HG03520 (cell line): Measurements from ENCODE around the gene OR52K2.
"Not testable (repeated sequence)": the region's sequence is repeated elsewhere in the genome, so short reads cannot be mapped to it uniquely, and the experiment has no call there.

Experiments
- ATAC-seq: cut with Tn5 transposase; IDR thresholded peaks from one replicate; pipeline ENCODE4 v1.9.1; 2021; ENCODE audit warnings: mild to moderate bottlenecking, moderate library complexity; ENCODE audit not compliant: unreplicated experiment

Gene OR52K2

DNA sequence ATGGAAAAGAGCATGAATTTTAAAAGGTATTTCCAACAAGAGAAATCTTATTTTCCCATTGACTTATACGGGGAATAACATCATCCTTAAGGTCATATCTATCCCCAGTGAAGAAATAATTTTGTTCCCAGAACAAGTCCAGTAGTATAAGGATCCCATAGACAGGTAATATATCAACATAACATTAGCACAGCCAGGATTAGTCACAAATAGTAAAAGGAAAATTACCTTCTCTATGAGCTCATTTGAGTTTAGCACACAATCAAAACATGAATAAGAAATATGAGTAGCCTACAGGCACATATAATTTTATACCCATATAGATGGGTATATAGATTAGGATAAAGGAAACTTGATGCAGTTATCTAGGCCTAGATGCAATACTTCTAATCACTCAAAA lies 30.5 kb downstream of the OR52K2 start:
- no peak for ATAC-seq

DNA sequence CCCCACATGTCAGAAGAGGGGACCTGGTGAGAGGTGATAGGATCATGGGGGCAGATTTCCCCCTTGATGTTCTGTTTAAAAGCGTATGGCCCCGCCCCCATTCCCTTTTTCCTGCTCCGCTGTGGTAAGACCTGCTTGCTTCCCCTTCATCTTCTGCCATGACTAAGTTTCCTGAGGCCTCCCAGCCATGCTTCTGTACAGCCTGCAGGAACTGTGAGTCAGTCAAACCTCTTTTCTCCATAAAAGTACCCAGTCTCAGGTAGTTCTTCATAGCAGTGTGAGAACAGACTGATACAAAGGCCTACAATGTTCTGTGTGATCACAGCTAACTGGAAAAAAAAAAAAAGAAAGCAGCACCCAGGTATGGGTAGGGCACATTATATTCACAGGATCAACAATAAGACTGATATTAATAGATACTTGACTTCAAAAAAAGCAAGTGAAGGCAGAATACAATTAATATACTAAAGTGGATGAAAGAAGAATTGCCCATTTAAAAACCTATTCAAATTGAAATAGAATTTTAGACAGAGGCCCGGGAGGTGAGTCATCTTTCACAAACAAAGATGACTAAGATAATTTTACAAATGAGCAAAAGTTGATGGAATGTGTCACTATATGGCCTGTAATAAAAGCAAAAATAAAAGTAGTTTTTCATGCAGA lies 31.6 kb downstream of the OR52K2 start:
- no peak for ATAC-seq

DNA sequence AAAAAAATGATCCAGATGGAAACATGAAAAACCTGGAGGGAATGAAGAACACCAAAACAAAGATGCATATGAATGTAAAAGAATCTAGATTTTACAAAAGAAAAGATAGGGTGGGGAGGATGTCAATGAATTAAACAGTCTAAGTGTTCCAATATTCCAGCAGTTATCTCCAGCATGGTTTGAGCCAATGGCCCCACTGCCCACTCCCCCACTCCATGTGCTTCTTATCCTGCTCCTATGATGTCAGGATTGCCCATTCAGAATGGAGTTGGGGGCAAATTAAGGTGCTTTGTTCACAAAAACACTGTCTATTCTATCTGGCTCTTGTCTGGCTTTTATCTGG lies 32.1 kb downstream of the OR52K2 start:
- no peak for ATAC-seq

DNA sequence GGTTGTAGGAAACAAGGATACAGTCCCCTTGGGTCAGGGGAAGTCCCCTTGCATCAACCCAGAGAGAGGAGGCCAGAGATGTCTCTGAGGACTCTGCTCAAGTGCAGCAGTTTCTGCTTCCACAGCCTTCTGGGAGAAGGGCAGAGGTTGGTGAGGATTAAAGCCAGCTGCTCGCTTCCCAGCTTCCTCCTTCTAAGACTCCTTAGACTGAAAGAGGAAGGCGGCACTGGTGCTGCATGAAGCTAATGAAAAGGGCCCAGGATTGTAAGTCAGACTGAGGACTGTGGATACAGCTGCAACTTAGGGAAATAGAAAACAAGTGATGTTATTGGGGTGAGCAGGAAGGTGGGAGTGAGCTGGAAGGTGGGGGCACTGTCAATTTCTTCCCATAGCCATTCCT lies 33.4 kb downstream of the OR52K2 start, which contains the start of gene OR52K1:
Gene OR52K1, plus strand, starts transcription at position 202 of the 400 bp plus-strand sequence. CDS start 6,255 bp downstream, outside the sequence.
- no peak for ATAC-seq

DNA sequence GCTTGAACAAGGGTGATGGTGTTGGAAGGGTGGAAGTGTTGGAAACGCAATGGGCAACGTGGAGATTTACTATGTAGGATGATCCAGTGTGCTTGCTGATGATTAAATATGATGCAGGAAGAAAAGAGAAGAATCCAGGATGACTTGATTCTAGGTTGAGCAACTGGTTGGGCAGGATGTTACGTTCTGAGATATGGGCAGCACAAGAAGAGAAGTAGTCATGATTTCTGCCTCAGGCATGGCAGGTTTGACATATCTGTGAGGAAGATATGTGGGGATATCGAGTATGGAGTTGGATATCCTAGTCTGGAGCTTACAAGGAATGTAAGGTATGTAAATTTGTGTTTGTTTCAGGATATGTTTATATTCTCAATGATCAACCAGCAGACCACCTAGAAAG lies 35.2 kb downstream of the OR52K2 start:
- ATAC-seq: no peak

DNA sequence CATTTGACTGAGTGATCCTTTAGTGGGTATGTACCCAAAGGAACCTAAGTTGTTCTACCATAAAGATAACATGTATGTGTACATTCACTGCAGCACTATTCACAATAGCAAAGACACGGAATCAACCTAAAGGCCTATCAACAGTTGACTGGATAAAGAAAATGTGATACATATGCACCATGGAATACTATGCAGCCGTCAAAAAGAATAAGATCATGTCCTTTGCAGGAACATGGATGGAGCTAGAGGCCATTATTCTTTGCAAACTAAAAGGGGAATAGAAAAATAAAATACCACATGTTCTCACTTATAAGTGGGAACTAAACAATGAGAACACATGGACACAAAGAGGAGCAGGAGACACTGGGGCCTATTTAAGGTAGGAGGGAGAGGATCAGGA lies 42.3 kb downstream of the OR52K2 start:
- ATAC-seq: not testable (repeated sequence)

DNA sequence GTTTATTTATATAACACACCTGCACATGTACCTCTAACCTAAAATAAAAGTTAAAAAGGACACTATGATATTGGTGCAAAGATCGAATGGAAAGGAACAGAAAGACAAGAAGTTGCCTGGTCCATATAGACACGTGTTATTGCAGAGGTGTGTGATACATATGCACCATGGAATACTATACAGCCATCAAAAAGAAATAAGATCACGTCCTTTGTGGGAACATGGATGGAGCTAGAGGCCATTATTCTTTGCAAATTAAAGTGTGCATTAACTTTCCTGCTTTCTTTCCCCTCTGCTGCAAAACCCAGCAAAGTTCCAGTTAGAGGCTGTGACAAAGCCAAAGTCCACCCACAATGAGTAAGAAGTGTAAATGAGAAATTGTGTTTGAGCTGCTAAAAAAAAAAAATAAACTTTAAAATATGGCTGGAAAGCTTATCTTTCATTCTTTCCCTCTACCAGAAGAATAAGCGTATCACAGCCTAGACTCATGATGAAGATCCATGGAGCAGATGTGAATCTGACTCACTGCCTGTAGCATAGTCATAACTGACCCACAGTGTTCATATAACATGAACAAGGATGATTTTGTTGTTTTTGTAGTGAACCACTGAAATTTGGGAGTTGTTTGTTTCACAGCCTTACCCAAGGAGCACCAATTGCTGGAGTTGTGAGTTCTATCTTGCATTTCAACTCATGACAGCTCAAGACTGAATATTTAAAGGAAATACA lies 42.9 kb downstream of the OR52K2 start:
- ATAC-seq: no peak

DNA sequence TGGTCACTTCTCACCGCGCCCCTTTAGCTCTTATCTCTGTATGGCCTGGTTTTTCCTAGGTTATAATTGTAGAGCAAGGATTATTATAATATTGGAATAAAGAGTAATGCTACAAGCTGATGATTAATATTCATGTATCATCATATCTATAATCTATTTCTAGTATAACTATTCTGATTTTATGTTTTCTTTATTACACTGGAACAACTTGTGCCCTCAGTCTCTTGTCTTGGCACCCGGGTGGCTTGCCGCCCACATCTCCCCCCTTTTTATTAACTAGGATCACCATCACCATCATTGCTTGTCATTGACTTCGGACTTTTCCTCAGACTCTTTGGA lies 44.4 kb downstream of the OR52K2 start:
- ATAC-seq: no peak

DNA sequence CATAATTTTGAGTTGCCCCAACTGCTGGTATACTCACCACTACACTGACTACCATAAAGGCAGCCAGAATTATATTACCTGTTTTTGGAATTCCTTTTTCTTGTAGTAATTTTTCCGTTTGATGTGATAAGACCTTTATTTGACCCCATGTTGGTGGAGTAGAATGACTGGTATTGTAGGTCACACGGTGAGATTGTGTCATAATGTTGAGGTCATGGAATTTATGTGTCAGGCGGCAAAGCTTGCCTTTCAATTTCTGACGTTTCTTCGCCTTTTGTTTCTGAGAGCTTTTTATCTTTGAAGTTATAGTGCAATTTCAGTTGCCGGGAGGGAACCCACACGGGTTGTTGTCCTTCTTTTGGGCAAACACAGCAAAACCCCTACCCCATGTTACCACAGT lies 46.4 kb downstream of the OR52K2 start:
- ATAC-seq: no peak

DNA sequence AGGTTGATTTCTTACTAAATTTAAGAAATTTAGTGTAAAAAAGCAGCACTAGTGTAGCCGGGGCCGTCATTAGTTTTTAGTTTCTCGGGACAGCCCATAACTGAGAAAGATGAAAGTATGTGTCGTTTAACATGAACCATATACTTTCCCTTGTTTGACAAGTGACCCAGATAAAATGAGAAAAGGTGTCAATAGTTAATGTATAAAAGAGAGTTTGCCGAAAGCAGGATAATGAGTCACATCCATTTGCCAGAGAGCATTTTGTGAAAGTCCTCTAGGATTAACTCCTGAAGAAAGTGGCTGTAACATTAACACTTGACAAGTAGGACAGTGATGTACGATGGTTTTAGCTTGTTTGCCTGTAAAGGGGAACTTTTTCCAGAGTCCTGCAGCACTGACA lies 46.9 kb downstream of the OR52K2 start:
- no peak for ATAC-seq

DNA sequence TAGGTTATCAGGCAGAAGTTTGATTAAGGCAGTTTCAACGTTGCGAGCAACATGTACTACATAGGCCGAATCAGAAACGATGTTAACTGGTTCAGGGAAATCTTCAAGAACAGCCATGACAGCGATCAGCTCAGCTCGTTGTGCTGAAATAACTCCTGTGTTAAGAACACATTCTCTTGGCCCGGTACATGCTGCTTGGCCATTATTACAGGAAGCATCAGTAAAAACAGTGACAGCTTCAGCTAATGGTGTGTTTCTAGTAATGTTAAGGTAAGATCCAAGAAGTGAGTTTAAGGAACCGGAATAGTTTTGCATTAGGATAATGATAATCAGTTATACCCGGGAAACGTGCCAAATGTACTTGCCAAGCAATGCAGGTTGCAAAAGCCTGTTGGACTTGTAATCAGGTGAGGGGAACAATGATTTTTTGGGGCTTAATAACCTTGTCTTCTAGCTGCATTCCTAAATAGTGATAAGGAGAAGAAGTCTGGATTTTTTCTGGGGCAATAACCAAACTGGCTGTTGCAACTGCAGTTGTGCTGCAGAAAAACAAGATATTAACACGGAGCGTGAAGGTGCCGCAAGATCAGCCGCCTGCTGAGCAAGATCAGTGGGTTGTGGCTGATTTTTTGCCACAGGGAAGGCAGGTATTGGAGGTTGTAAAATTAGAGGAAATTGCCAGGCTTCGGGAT lies 47.6 kb downstream of the OR52K2 start:
- ATAC-seq: no peak
